SK-N-SH (cell line): Measurements from ENCODE around the gene CD79A. TPM values are rescaled to one million over a fixed set of nuclear protein-coding genes. Genes with fewer than 3 reads are reported as not detected.

Source experiments
- CTCF ChIA-PET: fragments of 300-600, 350-600 bp; formaldehyde crosslinking; extraction: SDS; loops from one replicate; lab custom pipeline; 2021; lab: Yijun Ruan, JAX
- POLR2A ChIA-PET: fragments of 350-600 bp; sonication (Branson Sonifier 250); formaldehyde crosslinking; extraction: SDS; loops from one replicate; lab custom pipeline; 2020; ENCODE audit warnings: antibody characterized with exemption, inconsistent platforms; lab: Yijun Ruan, JAX
- DNase-seq: peaks from one replicate; pipeline ENCODE4 v3.0.0; 2012
- H2AFZ ChIP-seq: fragments of 200-600 bp; sonication (generic); 2 replicates; pipeline ENCODE4 v1.8.1; 2016; ENCODE audit warnings: antibody characterized with exemption, mild to moderate bottlenecking, low read depth
- H3F3A ChIP-seq: fragments of 200-600 bp; sonication (generic); replicated peaks from 2 replicates; pipeline ENCODE3; 2016; ENCODE audit warnings: antibody characterized with exemption, mild to moderate bottlenecking; ENCODE audit not compliant: insufficient read depth
- H3K27ac ChIP-seq, 2 experiments: fragments of 200-500 bp in 1 of 2; fragments of 200-600 bp in 1 of 2; sonication (Bioruptor generic) in 1 of 2; sonication (generic), shearing (Covaris generic) in 1 of 2; 2 replicates each; pipeline versions ENCODE4 v1.5.1 to v1.6.1; 2014 to 2016; ENCODE audit warnings: low read depth in 2 of 2, inconsistent platforms in 1 of 2, low read length in 1 of 2, mild to moderate bottlenecking in 1 of 2, mixed read lengths in 1 of 2
- H3K27me3 ChIP-seq: fragments of 200-600 bp; sonication (generic), shearing (Covaris generic); 2 replicates; pipeline ENCODE4 v1.6.1; 2016; ENCODE audit warnings: mixed run types; ENCODE audit not compliant: insufficient read depth
- H3K36me3 ChIP-seq, 2 experiments: fragments of 200-500 bp in 1 of 2; fragments of 200-600 bp in 1 of 2; sonication (Bioruptor generic) in 1 of 2; sonication (generic) in 1 of 2; replicated peaks in 1 of 2; 2 replicates each; pipeline versions ENCODE3 to v1.5.1; 2014 to 2016; ENCODE audit warnings: low read length in 1 of 2, mild to moderate bottlenecking in 1 of 2; ENCODE audit not compliant: insufficient read depth in 2 of 2, control insufficient read depth in 1 of 2
- H3K4me1 ChIP-seq, 2 experiments: fragments of 200-500 bp in 1 of 2; fragments of 200-600 bp in 1 of 2; sonication (Bioruptor generic) in 1 of 2; sonication (generic), shearing (Covaris generic) in 1 of 2; 2 replicates each; pipeline versions ENCODE4 v1.5.1 to v1.6.1; 2014 to 2016; ENCODE audit warnings: low read depth in 1 of 2, low read length in 1 of 2, mixed run types in 1 of 2; ENCODE audit not compliant: insufficient read depth in 2 of 2, control insufficient read depth in 1 of 2
- H3K4me2 ChIP-seq: fragments of 200-600 bp; sonication (generic), shearing (Covaris generic); 2 replicates; pipeline ENCODE4 v1.6.1; 2017; ENCODE audit warnings: mixed run types
- H3K4me3 ChIP-seq, 2 experiments: fragments of 200-500 bp in 1 of 2; fragments of 200-600 bp in 1 of 2; sonication (Bioruptor generic) in 1 of 2; sonication (generic), shearing (Covaris generic) in 1 of 2; 2 replicates each; pipeline versions ENCODE4 v1.5.1 to v1.8.1; 2014 to 2016; ENCODE audit warnings: low read depth in 2 of 2, inconsistent platforms in 1 of 2, low read length in 1 of 2, mild to moderate bottlenecking in 1 of 2, mixed read lengths in 1 of 2, moderate library complexity in 1 of 2
- H3K79me2 ChIP-seq: fragments of 200-600 bp; sonication (generic); 2 replicates; pipeline ENCODE4 v1.8.1; 2017; ENCODE audit warnings: mild to moderate bottlenecking; ENCODE audit not compliant: insufficient read depth
- H3K9ac ChIP-seq: fragments of 200-600 bp; sonication (generic); 2 replicates; pipeline ENCODE4 v1.6.1; 2017; ENCODE audit warnings: mixed run types
- H3K9me2 ChIP-seq: fragments of 200-600 bp; sonication (generic); 2 replicates; pipeline ENCODE4 v1.6.1; 2017; ENCODE audit warnings: mixed run types
- H3K9me3 ChIP-seq: fragments of 200-600 bp; sonication (generic); 2 replicates; pipeline ENCODE4 v1.6.1; 2017; ENCODE audit warnings: mixed run types, mild to moderate bottlenecking, moderate library complexity
- H4K20me1 ChIP-seq: fragments of 200-600 bp; sonication (generic); 2 replicates; pipeline ENCODE4 v1.6.1; 2017; ENCODE audit warnings: mild to moderate bottlenecking, mixed run types; ENCODE audit not compliant: insufficient read depth
- CHD2 ChIP-seq: fragments of 150-350 bp; IDR thresholded peaks from 2 replicates; pipeline ENCODE4 v1.6.1; 2018; ENCODE audit warnings: low read length; ENCODE audit not compliant: partially characterized antibody
- FOXJ3 ChIP-seq: sonication (generic); formaldehyde crosslinking; IDR thresholded peaks from 2 replicates; pipeline ENCODE4 v1.5.1; 2020; ENCODE audit warnings: mild to moderate bottlenecking, missing genetic modification reagents
- GATA2 ChIP-seq: sonication (generic); formaldehyde crosslinking; IDR thresholded peaks from 2 replicates; pipeline ENCODE4 v1.5.0; 2020; ENCODE audit warnings: mild to moderate bottlenecking, missing genetic modification reagents
- POLR2AphosphoS5 ChIP-seq: IDR thresholded peaks from 2 replicates; pipeline ENCODE4 v1.6.1; 2012; ENCODE audit warnings: low read depth, low read length
- RAD21 ChIP-seq: IDR thresholded peaks from 2 replicates; pipeline ENCODE4 v1.6.1; 2012; ENCODE audit warnings: mild to moderate bottlenecking, low read length
- SIN3A ChIP-seq: IDR thresholded peaks from 2 replicates; pipeline ENCODE4 v1.6.1; 2012; ENCODE audit warnings: low read depth, mild to moderate bottlenecking, low read length, moderate library complexity, borderline replicate concordance
- TAF1 ChIP-seq: IDR thresholded peaks from 2 replicates; pipeline ENCODE4 v1.6.1; 2012; ENCODE audit warnings: low read depth, mild to moderate bottlenecking, low read length, moderate library complexity, borderline replicate concordance
- TEAD4 ChIP-seq: IDR thresholded peaks from 2 replicates; pipeline ENCODE4 v1.4.0; 2012; ENCODE audit warnings: mild to moderate bottlenecking, borderline replicate concordance; ENCODE audit not compliant: insufficient read depth
- ZBTB33 ChIP-seq: IDR thresholded peaks from 2 replicates; pipeline ENCODE4 v1.4.0; 2012; ENCODE audit warnings: low read depth, borderline replicate concordance
- WGBS: methylation state at CpG from one replicate; pipeline ENCODE4 v1.1.6; 2017; ENCODE audit warnings: low lambda C conversion rate; 5-methylcytosine and 5-hydroxymethylcytosine counted together
- polyA plus RNA-seq, 3 experiments: library from polyadenylated mRNA; depleted of rRNA; stranded (reverse); fragments of >200 nt; gene quantifications; 2 replicates each; pipeline ENCODE4 v1.2.3, GENCODE V29; 2012
- TF ChIP-seq, protein P1 (sequence below): IDR thresholded peaks from 2 replicates; pipeline ENCODE4; 2012
- TF ChIP-seq, protein P2 (sequence below): IDR thresholded peaks from 2 replicates; pipeline ENCODE4 v1.6.1; 2012; ENCODE audit warnings: mild to moderate bottlenecking, low read depth, low read length, moderate library complexity

Gene CD79A
- polyA plus RNA-seq, 1 of the 3 experiments (the other 2 are of a cell fraction): 0.20 TPM

DNA sequence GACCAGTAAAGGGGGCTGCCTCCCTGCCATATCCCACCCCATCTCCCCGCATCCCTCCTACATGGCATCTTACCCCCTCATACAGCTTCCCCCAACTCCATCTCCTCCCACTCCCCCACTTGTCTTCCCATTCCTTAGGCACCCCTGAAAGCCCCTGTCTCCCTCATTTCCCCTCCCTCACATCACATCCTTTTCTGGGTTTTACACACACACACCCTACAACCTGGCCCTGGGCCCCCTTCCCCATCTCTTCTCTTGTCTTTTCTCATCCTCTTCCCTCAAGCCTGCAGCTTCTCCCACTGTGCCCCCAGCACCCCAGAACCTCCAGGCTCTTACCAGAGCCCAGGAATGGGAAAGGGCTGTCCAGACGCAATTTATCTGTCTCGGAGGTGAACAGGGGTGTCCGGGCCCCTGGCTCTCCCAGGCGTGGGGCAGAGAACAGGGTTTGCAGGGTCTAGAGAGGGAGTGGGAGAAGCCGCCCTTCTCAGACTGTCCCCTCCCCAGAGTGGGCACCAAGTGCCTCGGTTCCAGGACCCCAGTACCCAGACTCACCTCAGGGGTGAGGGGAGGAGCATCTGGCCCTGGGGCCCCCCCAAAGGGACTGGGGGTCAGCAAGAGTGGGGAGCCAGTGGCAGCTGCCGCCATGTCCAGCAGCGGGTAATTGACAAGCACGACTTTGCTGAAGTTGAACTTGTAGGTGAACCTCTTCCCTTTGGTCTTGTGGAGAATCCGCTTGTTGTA lies 31.8 kb downstream of the CD79A start:
- peaks cover 3% of the 10 kb centered on the region for H3F3A ChIP-seq
- no peak for TF ChIP-seq TAF1
- TF ChIP-seq, protein P1, sequence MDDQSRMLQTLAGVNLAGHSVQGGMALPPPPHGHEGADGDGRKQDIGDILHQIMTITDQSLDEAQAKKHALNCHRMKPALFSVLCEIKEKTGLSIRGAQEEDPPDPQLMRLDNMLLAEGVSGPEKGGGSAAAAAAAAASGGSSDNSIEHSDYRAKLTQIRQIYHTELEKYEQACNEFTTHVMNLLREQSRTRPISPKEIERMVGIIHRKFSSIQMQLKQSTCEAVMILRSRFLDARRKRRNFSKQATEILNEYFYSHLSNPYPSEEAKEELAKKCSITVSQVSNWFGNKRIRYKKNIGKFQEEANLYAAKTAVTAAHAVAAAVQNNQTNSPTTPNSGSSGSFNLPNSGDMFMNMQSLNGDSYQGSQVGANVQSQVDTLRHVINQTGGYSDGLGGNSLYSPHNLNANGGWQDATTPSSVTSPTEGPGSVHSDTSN: no peak
- TF ChIP-seq, all 33 proteins: peak for 0
- 92% methylated on average over 11 of the region's 11 CpGs for WGBS
- Histone ChIP-seq H4K20me1 (0 out of 2 replicates have a peak, but pooled peaks cover 5% of the 10 kb centered on the region), H3K9ac (no peak overlapping the region), H3K4me3 (no peak overlapping the region), H3K36me3 (peaks cover 0 to 26% of the 10 kb centered on the region in 2 experiments), H3K27ac (no peak overlapping the region), H3K9me3 (no peaks in the 10 kb centered on the region), H3K4me1 (peaks cover 0 to 13% of the 10 kb centered on the region in 2 experiments; a peak in 1 of 4 replicates), H3K4me2 (no peak overlapping the region), H3K79me2 (no peaks in the 10 kb centered on the region), H2AFZ (no peak overlapping the region), H3K9me2 (no peaks in the 10 kb centered on the region), H3K27me3 (peaks cover 20% of the 10 kb centered on the region)
- no peak for DNase-seq
- ChIA-PET POLR2A (no interaction called here), CTCF (interaction anchor here (1.3 to 2.0 kb wide), 2 partner anchors 36 to 42 kb away, joined by 4 to 10 read pairs; no protein-coding TSS in a partner anchor)

GRCh38 chr19:41909706-41910105 lies 32.6 kb downstream of the CD79A start:
- 91% methylated on average over 10 of the region's 13 CpGs for WGBS
- Histone ChIP-seq H3K9me3 (no peaks in the 10 kb centered on the region), H4K20me1 (0 out of 2 replicates have a peak, but pooled peaks cover 5% of the 10 kb centered on the region), H3K4me2 (no peak overlapping the region), H2AFZ (no peak overlapping the region), H3K4me1 (peaks cover 0 to 13% of the 10 kb centered on the region in 2 experiments; a peak in 1 of 4 replicates), H3K27me3 (peaks cover 24% of the 10 kb centered on the region), H3K79me2 (no peaks in the 10 kb centered on the region), H3K27ac (no peak overlapping the region), H3F3A (peaks cover 3% of the 10 kb centered on the region), H3K4me3 (no peak overlapping the region), H3K9me2 (no peaks in the 10 kb centered on the region), H3K9ac (no peak overlapping the region), H3K36me3 (peaks cover 0 to 19% of the 10 kb centered on the region in 2 experiments)
- CTCF ChIA-PET: interaction anchor here (1.1 kb wide), 1 partner anchor 8 kb away, joined by 4 read pairs; no protein-coding TSS in a partner anchor
- DNase-seq: no peak
- POLR2A ChIA-PET: no interaction called here
- TF ChIP-seq FOXJ3 (CRISPR knock-in tag) (no peak), TEAD4 (no peak)

GRCh38 chr19:41910240-41910991 lies 33.3 kb downstream of the CD79A start:
- CTCF ChIA-PET: interaction anchor here (1.1 kb wide), 1 partner anchor 9 kb away, joined by 4 read pairs; no protein-coding TSS in a partner anchor
- no peaks in the 10 kb centered on the region for H3K79me2 ChIP-seq

More at GRCh38 chr19:41910240-41910991, 33.3 kb downstream of the CD79A start:
- WGBS: 81% methylated on average over 12 of the region's 12 CpGs
- H3K4me3 ChIP-seq: no peak overlapping the region
- H2AFZ ChIP-seq: no peak overlapping the region
- H3F3A ChIP-seq: peaks cover 3% of the 10 kb centered on the region
- no peak overlapping the region for H3K9ac ChIP-seq
- H3K9me3 ChIP-seq: no peaks in the 10 kb centered on the region
- H4K20me1 ChIP-seq: 0 out of 2 replicates have a peak, but pooled peaks cover 2% of the 10 kb centered on the region
- H3K9me2 ChIP-seq: no peaks in the 10 kb centered on the region
- no peak overlapping the region for H3K27ac ChIP-seq
- no peak overlapping the region for H3K4me2 ChIP-seq
- no peak for DNase-seq
- peaks cover 0 to 13% of the 10 kb centered on the region in 2 experiments; a peak in 1 of 4 replicates for H3K4me1 ChIP-seq
- H3K27me3 ChIP-seq: peaks cover 27% of the 10 kb centered on the region
- H3K36me3 ChIP-seq: peaks cover 0 to 13% of the 10 kb centered on the region in 2 experiments
- TF ChIP-seq SIN3A (no peak), ZBTB33 (no peak), CHD2 (no peak), GATA2 (CRISPR knock-in tag) (no peak), POLR2AphosphoS5 (peak; percentile 12; the same call in 1 of the 2 replicates), RAD21 (no peak)
- TF ChIP-seq, protein P2, sequence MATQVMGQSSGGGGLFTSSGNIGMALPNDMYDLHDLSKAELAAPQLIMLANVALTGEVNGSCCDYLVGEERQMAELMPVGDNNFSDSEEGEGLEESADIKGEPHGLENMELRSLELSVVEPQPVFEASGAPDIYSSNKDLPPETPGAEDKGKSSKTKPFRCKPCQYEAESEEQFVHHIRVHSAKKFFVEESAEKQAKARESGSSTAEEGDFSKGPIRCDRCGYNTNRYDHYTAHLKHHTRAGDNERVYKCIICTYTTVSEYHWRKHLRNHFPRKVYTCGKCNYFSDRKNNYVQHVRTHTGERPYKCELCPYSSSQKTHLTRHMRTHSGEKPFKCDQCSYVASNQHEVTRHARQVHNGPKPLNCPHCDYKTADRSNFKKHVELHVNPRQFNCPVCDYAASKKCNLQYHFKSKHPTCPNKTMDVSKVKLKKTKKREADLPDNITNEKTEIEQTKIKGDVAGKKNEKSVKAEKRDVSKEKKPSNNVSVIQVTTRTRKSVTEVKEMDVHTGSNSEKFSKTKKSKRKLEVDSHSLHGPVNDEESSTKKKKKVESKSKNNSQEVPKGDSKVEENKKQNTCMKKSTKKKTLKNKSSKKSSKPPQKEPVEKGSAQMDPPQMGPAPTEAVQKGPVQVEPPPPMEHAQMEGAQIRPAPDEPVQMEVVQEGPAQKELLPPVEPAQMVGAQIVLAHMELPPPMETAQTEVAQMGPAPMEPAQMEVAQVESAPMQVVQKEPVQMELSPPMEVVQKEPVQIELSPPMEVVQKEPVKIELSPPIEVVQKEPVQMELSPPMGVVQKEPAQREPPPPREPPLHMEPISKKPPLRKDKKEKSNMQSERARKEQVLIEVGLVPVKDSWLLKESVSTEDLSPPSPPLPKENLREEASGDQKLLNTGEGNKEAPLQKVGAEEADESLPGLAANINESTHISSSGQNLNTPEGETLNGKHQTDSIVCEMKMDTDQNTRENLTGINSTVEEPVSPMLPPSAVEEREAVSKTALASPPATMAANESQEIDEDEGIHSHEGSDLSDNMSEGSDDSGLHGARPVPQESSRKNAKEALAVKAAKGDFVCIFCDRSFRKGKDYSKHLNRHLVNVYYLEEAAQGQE: no peak
- POLR2A ChIA-PET: no interaction called here
